ENCODE measurements around the gene ZNF444. TPM values are rescaled to one million over a fixed set of nuclear protein-coding genes. Genes with fewer than 3 reads are reported as not detected.

Gene ZNF444
- polyA plus RNA-seq, 1 donor (not counting 4 experiments of a cell fraction or from before 2014, with no cell fraction given) = 9.1 TPM

GRCh38 chr19:56120002-56120370 lies 21.1 kb upstream of the ZNF444 start:
- peak overlapping the region; percentile 75 for H3K4me2 ChIP-seq (ENCODE audit: control insufficient read depth, extremely low read depth, insufficient read depth, low read depth, low read length)
- H3K9me1 ChIP-seq (ENCODE audit: control insufficient read depth, extremely low read depth, insufficient read depth, low read length) = peaks cover 2% of the 10 kb centered on the region
- H3K4me3 ChIP-seq (ENCODE audit: control insufficient read depth in 2 of 3, extremely low read depth in 1 of 3, insufficient read depth in 2 of 3, low read depth in 1 of 3, low read length in 3 of 3) = peak overlapping the region; percentile 77 to 83 (median 77)
- peak overlapping the region; percentile 80 for H3K27ac ChIP-seq (ENCODE audit: control insufficient read depth, insufficient read depth, low read length)
- peaks cover 54% of the 10 kb centered on the region for H3K79me2 ChIP-seq (ENCODE audit: control insufficient read depth, insufficient read depth, low read length)
- no peaks in the 10 kb centered on the region for H3K9me3 ChIP-seq (ENCODE audit: control insufficient read depth, low read depth, low read length)
- H2AFZ ChIP-seq (ENCODE audit: control insufficient read depth, low read length) = no peak overlapping the region
- H3K4me1 ChIP-seq (ENCODE audit: control insufficient read depth, extremely low read depth, insufficient read depth, low read length) = peaks cover 18% of the 10 kb centered on the region
- DNase-seq (ENCODE audit: low read depth, low spot score) (no peak), FAIRE-seq (no peak)
- peak overlapping the region; percentile 89 for H3K9ac ChIP-seq (ENCODE audit: control insufficient read depth, extremely low read depth, insufficient read depth, low read length)
- no peaks in the 10 kb centered on the region for H3K27me3 ChIP-seq (ENCODE audit: control insufficient read depth, extremely low read depth, insufficient read depth, low read length)
- no peak for TF ChIP-seq CTCF (optimal IDR thresholded peaks at IDR 0.05 in 1 of 3, IDR thresholded peaks at IDR 0.05 in 1 of 3, conservative IDR thresholded peaks at IDR 0.05 in 1 of 3; ENCODE audit: extremely low read depth in 1 of 3, insufficient read depth in 2 of 3, low read length in 3 of 3)
- no peak for TF ChIP-seq EZH2 (IDR thresholded peaks at IDR 0.05; ENCODE audit: low read length)
- peaks cover 23% of the 10 kb centered on the region for H4K20me1 ChIP-seq (ENCODE audit: control insufficient read depth, extremely low read depth, insufficient read depth, low read length)
- dilution Hi-C loops (cut with MboI; ENCODE audit: extremely low pct_ligation_motif_present, low sequenced_read_pairs) = no loop called here
- peaks cover 3 to 16% of the 10 kb centered on the region in 2 experiments for H3K36me3 ChIP-seq (ENCODE audit: control insufficient read depth in 2 of 2, extremely low read depth in 1 of 2, insufficient read depth in 2 of 2, low read length in 2 of 2)

- peaks cover 48% of the 10 kb centered on the region for H3K79me2 ChIP-seq (ENCODE audit: control insufficient read depth, insufficient read depth, low read length)
- H3K27ac ChIP-seq (ENCODE audit: control insufficient read depth, insufficient read depth, low read length) = peak overlapping the region; percentile 80
- H3K27me3 ChIP-seq (ENCODE audit: control insufficient read depth, extremely low read depth, insufficient read depth, low read length) = no peaks in the 10 kb centered on the region
- no peaks in the 10 kb centered on the region for H3K9me3 ChIP-seq (ENCODE audit: control insufficient read depth, low read depth, low read length)
- peaks cover 18% of the 10 kb centered on the region for H3K4me1 ChIP-seq (ENCODE audit: control insufficient read depth, extremely low read depth, insufficient read depth, low read length)
- H3K36me3 ChIP-seq (ENCODE audit: control insufficient read depth in 2 of 2, extremely low read depth in 1 of 2, insufficient read depth in 2 of 2, low read length in 2 of 2) = peaks cover 3 to 14% of the 10 kb centered on the region in 2 experiments
- no peak for DNase-seq (ENCODE audit: low read depth, low spot score)
- peak overlapping the region; percentile 89 for H3K9ac ChIP-seq (ENCODE audit: control insufficient read depth, extremely low read depth, insufficient read depth, low read length)
- FAIRE-seq = no peak
- H2AFZ ChIP-seq (ENCODE audit: control insufficient read depth, low read length) = no peak overlapping the region
- H3K9me1 ChIP-seq (ENCODE audit: control insufficient read depth, extremely low read depth, insufficient read depth, low read length) = peaks cover 2% of the 10 kb centered on the region
- TF ChIP-seq CTCF (optimal IDR thresholded peaks at IDR 0.05 in 1 of 3, IDR thresholded peaks at IDR 0.05 in 1 of 3, conservative IDR thresholded peaks at IDR 0.05 in 1 of 3; ENCODE audit: extremely low read depth in 1 of 3, insufficient read depth in 2 of 3, low read length in 3 of 3) (peak in 2 of 3 experiments; percentile 16 to 24), EZH2 (IDR thresholded peaks at IDR 0.05; ENCODE audit: low read length) (no peak)
- H3K4me2 ChIP-seq (ENCODE audit: control insufficient read depth, extremely low read depth, insufficient read depth, low read depth, low read length) = peak overlapping the region; percentile 75
- dilution Hi-C loops (cut with MboI; ENCODE audit: extremely low pct_ligation_motif_present, low sequenced_read_pairs) = no loop called here
- H4K20me1 ChIP-seq (ENCODE audit: control insufficient read depth, extremely low read depth, insufficient read depth, low read length) = peaks cover 22% of the 10 kb centered on the region
- H3K4me3 ChIP-seq (ENCODE audit: control insufficient read depth in 2 of 3, extremely low read depth in 1 of 3, insufficient read depth in 2 of 3, low read depth in 1 of 3, low read length in 3 of 3) = peak overlapping the region; percentile 77 to 83 (median 77)
Measured at GRCh38 chr19:56120371-56121179, 20.5 kb upstream of the ZNF444 start.

Data from keratinocyte (primary cell).